GM21515 (cell line): ENCODE data around the gene RHEBL1.

Source experiments
- ATAC-seq: cut with Tn5 transposase; IDR thresholded peaks from one replicate; pipeline ENCODE4 v1.9.1; 2021; ENCODE audit not compliant: unreplicated experiment

The RHEBL1 gene

DNA sequence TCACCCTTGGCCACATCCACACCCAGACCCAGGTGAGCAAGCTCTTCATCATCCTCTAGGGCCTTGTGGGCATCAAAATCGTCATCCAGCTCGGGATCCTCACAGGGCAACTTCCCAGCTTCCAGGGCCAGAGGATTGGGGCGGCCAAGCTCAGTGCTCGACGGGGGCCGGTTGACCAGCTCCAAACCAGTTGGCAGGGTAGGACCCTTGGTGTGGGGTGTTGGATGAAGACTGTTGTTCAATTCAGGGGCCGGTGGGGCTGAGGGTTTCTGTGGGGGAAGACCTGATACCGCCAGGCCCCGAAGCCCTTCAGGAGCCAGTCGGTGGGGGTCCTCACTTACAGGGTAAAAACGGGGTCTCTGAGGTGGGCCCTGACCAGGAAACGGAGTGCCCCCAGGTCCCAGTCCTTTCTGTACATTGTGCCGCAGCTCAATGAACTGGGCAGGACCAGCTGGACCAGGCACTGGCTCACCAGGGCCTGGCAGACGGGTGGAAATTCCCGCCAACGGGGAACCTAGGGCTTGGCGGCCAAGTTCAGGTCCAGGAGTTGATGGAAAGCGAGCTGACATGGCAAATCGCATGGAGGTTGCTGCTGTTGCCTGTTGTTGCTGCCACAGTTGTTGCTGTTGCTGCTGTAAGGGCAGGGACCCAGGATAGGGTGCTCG, 31.4 kb downstream of the RHEBL1 start:
- no peak for ATAC-seq

DNA sequence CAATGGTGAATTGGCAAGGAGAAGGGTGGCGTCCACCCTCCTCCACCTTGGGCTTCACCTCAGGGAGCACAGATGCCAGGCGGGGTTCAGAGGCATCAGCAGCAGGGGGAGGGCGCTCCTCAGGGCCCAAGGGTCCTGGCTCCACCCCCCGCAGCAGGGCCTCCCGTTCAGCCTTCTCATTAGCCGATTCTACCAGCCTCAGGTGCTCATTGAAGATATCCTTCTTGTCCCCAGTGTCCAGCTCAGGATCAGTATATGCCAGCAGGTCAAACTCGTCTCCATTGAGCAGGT, 31.9 kb downstream of the RHEBL1 start:
- no peak for ATAC-seq

DNA sequence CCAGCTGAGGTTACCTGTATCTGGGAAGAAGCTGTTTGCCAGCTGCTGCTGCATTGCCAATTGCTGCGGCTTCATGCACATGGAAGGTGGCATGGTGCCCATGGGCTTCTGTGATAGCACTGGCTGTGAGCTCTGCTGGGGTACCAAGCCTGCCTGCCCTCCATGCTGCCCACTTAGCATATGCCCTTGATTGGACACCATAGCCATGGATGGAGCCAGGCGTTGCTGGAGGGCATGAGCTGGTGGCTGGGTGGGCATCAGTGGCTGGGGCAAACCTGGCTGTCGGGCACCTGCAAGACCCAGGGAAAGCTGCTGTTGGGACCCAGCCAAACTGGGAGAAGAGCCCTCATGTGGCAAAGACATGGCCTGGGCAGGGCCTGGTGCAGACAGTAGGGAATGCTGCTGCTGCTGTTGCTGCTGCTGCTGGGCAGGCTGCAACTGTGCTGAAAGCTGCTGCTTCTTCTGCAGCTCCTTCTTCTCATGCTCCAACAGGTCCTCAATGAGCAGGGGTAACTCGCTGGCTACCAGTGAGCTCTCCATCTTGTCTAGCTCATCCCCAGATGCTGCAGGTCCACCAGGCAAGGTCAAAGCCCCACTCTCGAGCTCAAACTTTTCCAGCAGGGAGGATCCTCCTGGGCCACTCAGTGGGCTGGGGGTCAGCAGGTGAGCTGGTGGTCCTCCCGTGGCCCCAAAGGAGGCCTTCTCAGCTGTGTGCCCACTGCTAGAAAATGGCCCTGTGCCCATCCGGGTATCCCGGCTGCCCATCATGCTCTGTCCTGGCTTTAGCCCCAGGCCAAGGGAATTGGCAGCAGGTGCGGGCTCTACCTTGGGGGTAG, 32.5 kb downstream of the RHEBL1 start:
- ATAC-seq, result no peak

- no peak for ATAC-seq
These were observed 33.8 kb downstream of the RHEBL1 start for GRCh38 chr12:49036029-49036428.

DNA sequence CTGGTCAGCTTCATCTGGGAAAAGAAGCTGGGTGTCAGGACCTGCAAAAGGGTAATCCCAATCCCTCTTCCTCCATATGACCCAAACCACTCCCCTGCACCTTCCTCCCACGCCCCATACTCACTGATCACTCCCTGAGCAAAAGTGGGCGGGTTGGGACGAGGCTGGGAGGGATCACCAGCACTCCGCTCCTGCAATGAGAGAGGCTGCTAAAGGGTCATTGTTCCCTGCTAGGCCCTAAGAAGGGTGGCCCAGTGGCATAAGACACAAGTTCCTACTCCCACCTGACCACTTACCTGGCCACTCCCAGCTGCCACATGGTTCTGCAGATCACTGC, 35.5 kb downstream of the RHEBL1 start:
- no peak for ATAC-seq

DNA sequence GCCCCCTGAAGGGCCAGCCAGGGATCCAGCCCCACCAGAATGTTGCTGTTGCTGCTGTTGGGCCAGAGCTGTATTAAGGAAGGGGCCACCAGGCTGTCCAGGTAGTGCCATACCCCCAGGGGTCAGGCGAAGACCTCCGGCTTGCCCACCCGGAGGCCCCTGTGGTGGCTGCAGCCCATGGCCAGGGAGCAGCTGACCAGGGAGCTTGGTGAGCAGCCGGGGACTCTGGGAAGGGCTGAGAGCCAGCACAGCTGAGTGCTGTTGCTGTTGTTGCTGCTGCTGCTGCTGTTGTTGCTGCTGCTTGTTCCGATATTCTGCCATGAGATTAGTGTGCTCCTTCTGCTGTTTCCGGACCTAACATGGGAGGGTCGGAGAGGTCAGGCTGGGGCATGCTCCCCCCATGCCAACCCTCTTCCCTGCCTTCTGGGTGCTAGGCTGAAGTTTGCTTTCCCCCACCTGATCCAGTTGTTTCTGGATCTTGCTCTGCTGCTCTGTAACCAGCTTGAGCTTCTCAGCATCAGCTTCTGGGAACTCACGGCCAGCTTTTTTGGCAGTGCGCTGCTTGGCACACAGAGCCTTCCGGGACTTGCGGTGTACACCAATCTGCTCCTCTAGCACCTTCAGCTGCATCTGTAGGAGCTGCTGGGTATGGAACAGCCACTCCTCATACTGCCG, 36.0 kb downstream of the RHEBL1 start:
- no peak for ATAC-seq

DNA sequence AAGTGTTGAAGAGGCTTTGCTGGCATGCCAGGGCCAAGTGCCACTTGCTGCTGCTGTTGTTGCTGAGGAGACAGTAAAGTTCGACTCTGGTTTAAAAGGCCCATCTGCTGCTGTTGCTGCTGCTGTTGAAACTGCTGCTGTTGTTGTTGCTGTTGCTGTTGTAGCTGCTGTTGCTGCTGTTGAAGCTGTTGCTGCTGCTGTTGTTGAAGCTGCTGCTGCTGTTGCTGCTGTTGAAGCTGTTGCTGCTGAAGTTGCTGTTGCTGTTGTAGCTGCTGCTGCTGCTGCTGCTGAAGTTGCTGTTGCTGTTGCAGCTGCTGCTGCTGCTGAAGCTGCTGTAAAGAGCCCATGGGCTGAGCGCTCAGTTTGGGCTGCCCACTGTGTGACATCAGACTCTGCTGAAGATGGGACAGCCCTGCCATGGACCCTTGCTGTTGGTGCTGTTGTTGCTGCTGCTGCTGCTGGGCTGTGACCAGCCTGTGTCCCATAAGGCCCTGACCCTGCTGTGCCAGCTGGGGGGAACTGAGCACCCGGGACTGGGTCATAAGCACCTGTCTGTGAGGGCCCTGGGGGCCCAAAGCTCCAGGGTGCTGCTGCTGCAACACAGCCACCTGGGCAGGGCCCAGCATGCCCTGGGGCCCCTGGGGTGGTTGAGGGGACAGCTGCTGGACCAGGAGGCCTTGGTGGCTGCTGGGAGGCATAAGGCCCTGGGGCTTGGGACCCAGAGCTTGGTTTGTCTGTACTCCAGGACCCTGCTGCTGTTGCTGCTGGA, 36.9 kb downstream of the RHEBL1 start:
- no peak for ATAC-seq

DNA sequence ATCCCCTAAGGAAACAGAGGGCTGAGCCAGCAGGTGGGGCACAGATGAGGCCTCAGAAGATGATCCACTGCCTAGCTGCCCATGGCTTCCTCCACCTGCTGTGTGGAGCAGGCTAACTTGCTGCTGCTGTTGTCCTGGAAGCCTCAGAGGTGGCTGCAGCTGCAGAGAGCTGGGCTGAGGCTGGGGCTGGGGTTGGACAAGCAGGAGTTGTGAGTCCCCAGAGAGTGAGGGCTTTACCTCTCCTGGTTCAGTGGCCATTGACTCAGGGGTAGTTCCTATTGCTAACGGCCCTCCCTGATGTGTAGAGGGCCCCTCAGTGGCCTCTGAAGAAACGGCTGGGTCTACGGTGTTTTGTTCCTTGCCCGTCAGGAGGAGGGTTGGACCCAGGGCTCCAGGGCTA, 37.5 kb downstream of the RHEBL1 start:
- ATAC-seq, result no peak

DNA sequence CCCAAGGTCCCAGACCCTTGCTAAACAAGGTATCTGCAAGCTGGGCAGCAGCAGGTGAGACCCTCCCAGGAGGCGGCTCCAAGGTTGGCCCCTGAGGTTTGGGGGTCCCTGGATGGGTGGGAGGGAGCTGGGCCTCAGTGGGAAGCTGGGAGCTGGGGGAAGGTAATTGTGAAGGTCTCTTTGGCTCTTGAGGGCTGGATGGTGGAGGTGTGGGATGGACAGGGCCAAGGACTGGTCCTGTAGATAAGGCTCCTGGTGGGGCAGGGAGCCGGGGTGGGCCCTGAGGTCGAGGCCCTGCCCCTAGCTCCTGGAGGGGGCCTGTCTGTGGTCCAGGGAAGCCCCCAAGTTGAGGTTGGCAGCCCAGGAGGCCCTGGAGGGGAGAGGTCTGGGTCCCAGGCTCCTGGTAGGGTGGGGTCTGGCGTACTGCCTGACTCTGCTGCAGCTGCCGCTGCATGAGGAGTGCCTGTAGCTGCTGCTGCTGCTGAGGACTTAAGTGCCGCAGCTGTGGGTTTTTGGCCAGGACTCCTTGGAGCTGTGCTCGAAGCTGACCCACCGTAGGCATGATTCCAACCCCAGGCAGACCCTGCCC, 38.1 kb downstream of the RHEBL1 start:
- ATAC-seq, result no peak

- no peak for ATAC-seq
These were observed 38.8 kb downstream of the RHEBL1 start for GRCh38 chr12:49030714-49031572.

- no peak for ATAC-seq
These were observed 39.7 kb downstream of the RHEBL1 start for GRCh38 chr12:49030119-49030518.

DNA sequence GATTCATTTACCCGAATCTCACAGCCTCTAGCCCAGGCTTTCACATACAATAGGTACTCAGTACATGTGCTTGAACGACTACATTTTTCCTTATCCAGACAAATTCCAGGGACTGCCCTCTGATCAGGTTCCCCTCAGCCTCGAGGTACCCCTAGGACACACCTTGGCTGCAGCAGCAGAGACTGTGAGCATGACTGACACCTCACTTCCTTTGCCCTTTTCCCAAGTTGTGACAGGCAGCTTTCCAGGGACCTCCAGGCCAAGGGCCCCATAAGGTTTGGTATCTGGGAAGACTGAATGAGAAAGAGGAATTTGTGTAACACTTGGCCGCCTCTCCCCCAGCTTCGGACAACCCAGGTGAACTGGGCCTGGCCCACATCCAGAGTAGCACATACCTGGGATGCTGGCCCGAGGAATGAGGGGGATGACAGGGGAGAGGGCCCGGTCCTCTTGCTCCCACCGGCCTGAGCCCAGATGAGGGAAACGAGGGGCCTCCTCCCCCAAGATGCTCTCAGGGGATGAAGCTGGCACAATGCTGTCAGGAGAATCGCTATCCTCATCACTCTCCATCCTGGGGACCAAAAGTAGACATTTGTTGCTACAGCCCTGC, 41.0 kb downstream of the RHEBL1 start:
- no peak for ATAC-seq

DNA sequence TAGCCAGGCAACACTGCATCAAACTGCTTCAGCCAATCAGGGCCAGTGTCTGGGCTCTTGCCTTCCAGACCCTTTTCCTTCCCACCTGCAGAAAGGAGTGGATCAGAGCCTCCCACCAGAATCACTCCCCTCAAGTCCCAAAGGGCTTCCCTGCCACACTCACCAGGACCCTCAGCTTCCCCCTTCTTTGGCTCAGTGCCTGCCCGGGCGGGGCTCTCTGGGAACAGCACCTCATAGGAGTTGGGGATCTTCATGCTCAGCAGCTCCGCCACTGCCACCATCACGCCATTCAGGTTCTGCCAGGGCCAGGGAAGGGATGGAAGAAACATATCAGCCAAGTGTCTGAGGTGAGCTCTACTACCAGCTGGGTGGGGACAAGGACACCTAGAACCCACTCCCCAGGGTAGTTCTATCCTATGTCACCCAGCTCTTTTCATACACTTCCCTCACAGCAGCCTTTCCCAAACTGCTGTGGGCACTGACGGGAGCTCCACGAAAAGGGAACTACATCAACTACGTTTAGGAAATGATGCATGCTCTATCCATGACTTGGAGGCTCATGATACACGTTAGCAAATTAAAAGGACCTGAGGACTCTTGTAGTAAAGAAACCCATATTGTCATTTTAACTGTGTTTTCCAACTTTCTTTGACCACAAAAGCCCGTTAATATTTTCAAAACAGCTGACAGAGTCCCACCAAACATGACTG, 41.8 kb downstream of the RHEBL1 start:
- ATAC-seq, result no peak

- no peak for ATAC-seq
These were observed 42.9 kb downstream of the RHEBL1 start for GRCh38 chr12:49026678-49027480.

DNA sequence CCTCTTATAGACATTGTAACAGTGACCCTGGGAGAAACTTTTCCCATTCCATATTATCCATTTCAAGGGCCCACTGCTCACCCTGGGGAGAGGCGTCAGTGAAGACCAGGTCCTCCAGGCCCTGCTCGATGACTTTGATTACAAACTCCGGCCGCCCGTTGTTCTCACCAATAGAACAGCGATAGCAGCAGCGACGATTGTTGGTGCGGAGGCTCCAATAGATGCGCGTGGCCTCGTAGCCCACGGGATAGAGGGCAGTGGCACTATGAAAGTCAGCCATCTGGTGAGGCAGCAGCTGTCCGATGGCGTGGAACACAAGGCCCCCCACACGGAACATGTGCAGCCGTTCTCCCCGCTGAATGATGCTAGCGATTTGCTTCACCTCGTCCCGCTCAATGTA, 43.7 kb downstream of the RHEBL1 start:
- ATAC-seq, result no peak

- ATAC-seq, result no peak
These were observed 44.3 kb downstream of the RHEBL1 start for GRCh38 chr12:49025463-49025862.

- no peak for ATAC-seq
These were observed 45.2 kb downstream of the RHEBL1 start for GRCh38 chr12:49024543-49024942.

GRCh38 chr12:49023812-49024211, 46.0 kb downstream of the RHEBL1 start:
- no peak for ATAC-seq
